Neuronal stem cell (in vitro differentiated cells): Measurements from ENCODE around the gene ABCC4.

Experiments used
- DNase-seq: peaks from one replicate; pipeline ENCODE4 v3.0.0-alpha.2; 2013; ENCODE audit warnings: low spot score
- H2AFZ ChIP-seq: one replicate; pipeline ENCODE4 v1.6.1; 2013; ENCODE audit warnings: mild to moderate bottlenecking, low read length, inconsistent platforms
- H2AK5ac ChIP-seq: 2 replicates; pipeline ENCODE4 v1.6.1; 2013; ENCODE audit warnings: low read depth, mild to moderate bottlenecking, inconsistent platforms, low read length, moderate library complexity, mixed read lengths
- H2BK120ac ChIP-seq: 2 replicates; pipeline ENCODE4 v1.6.1; 2013; ENCODE audit warnings: low read depth, mild to moderate bottlenecking, inconsistent platforms, low read length, moderate library complexity, mixed read lengths
- H2BK12ac ChIP-seq: one replicate; pipeline ENCODE4 v1.6.1; 2013; ENCODE audit warnings: low read length, inconsistent platforms
- H2BK15ac ChIP-seq: 2 replicates; pipeline ENCODE4 v1.6.1; 2013; ENCODE audit warnings: mild to moderate bottlenecking, low read length, inconsistent platforms, mixed read lengths
- H2BK5ac ChIP-seq: one replicate; pipeline ENCODE4 v1.6.1; 2013; ENCODE audit warnings: inconsistent platforms, mild to moderate bottlenecking, low read length, moderate library complexity
- H3K14ac ChIP-seq: one replicate; pipeline ENCODE4 v1.6.1; 2013; ENCODE audit warnings: low read length, inconsistent platforms
- H3K18ac ChIP-seq: 2 replicates; pipeline ENCODE4 v1.6.1; 2013; ENCODE audit warnings: low read length, inconsistent platforms
- H3K23ac ChIP-seq: 2 replicates; pipeline ENCODE4 v1.6.1; 2013; ENCODE audit warnings: low read depth, mild to moderate bottlenecking, mixed read lengths, low read length, inconsistent platforms; ENCODE audit not compliant: poor library complexity
- H3K27ac ChIP-seq: replicated peaks from 3 replicates; pipeline ENCODE4 v1.5.1; 2013; ENCODE audit warnings: low read length, inconsistent platforms
- H3K27me3 ChIP-seq, 3 experiments: 2 replicates each; pipeline ENCODE4 v1.6.1; 2013; ENCODE audit warnings: low read length in 3 of 3, mild to moderate bottlenecking in 2 of 3, inconsistent platforms in 1 of 3, low read depth in 1 of 3, mixed read lengths in 1 of 3, moderate library complexity in 1 of 3; ENCODE audit not compliant: control insufficient read depth in 3 of 3, insufficient read depth in 3 of 3
- H3K36me3 ChIP-seq, 2 donors: replicated peaks in 1 of 2; 2 replicates each; pipeline ENCODE4 v1.6.1; 2013; ENCODE audit warnings: low read length in 2 of 2; ENCODE audit not compliant: control insufficient read depth in 2 of 2, insufficient read depth in 2 of 2
- H3K4ac ChIP-seq: 2 replicates; pipeline ENCODE4 v1.6.1; 2013; ENCODE audit warnings: inconsistent platforms, mild to moderate bottlenecking, low read length, moderate library complexity
- H3K4me1 ChIP-seq, 2 donors: 1 replicate in 1 of 2; 2 replicates in 1 of 2; pipeline ENCODE4 v1.6.1; 2013; ENCODE audit warnings: low read length in 2 of 2, low read depth in 1 of 2; ENCODE audit not compliant: control insufficient read depth in 2 of 2, insufficient read depth in 1 of 2
- H3K4me2 ChIP-seq: one replicate; pipeline ENCODE4 v1.6.1; 2013; ENCODE audit warnings: mild to moderate bottlenecking, low read length, inconsistent platforms; ENCODE audit not compliant: insufficient read depth, poor library complexity, severe bottlenecking
- H3K4me3 ChIP-seq, 2 donors: 2 replicates each; pipeline ENCODE4 v1.5.1; 2013; ENCODE audit warnings: low read length in 2 of 2, mild to moderate bottlenecking in 2 of 2, inconsistent platforms in 1 of 2, moderate library complexity in 1 of 2
- H3K79me1 ChIP-seq: one replicate; pipeline ENCODE4 v1.6.1; 2013; ENCODE audit warnings: low read depth, mild to moderate bottlenecking, inconsistent platforms, low read length, moderate library complexity
- H3K9ac ChIP-seq: one replicate; pipeline ENCODE4 v1.6.1; 2013; ENCODE audit warnings: mild to moderate bottlenecking, low read depth, low read length, inconsistent platforms; ENCODE audit not compliant: poor library complexity
- H3K9me3 ChIP-seq, 2 donors: replicated peaks in 1 of 2; 2 replicates each; pipeline versions ENCODE3 to v1.6.1; 2013; ENCODE audit warnings: low read length in 2 of 2, mild to moderate bottlenecking in 2 of 2, inconsistent platforms in 1 of 2, low read depth in 1 of 2, mixed read lengths in 1 of 2, moderate library complexity in 1 of 2; ENCODE audit not compliant: control insufficient read depth in 2 of 2, insufficient read depth in 1 of 2
- H4K8ac ChIP-seq: one replicate; pipeline ENCODE4 v1.6.1; 2013; ENCODE audit warnings: low read depth, mild to moderate bottlenecking, inconsistent platforms, low read length, moderate library complexity
- H4K91ac ChIP-seq: one replicate; pipeline ENCODE4 v1.6.1; 2013; ENCODE audit warnings: low read length, low read depth, mild to moderate bottlenecking, inconsistent platforms; ENCODE audit not compliant: poor library complexity
- WGBS, 2 donors: extraction: QIAGEN DNeasy Blood & Tissue Kit; methylation state at CpG; one replicate each; pipeline ENCODE4 v1.1.7; 2013; ENCODE audit warnings: missing lambda C conversion rate in 2 of 2, mixed read lengths in 1 of 2; ENCODE audit not compliant: insufficient read length in 2 of 2, insufficient replicate concordance in 1 of 2; ENCODE audit errors: extremely low coverage in 2 of 2; 5-methylcytosine and 5-hydroxymethylcytosine counted together

ABCC4 gene

GRCh38 chr13:95155093-95155492 is 146.2 kb downstream of the ABCC4 start:
- H3K36me3 ChIP-seq, result peaks cover 0 to 7% of the 10 kb centered on the region in 2 donors
- no CpG with 5 or more reads among the region's 4 CpGs for WGBS, 2 donors
- peaks cover 5 to 16% of the 10 kb centered on the region in 2 donors for H3K4me1 ChIP-seq
- no peak overlapping the region for H3K23ac ChIP-seq
- no peak overlapping the region for H3K9ac ChIP-seq
- H2AFZ ChIP-seq, result no peak overlapping the region
- H3K79me1 ChIP-seq, result no peaks in the 10 kb centered on the region
- no peaks in the 10 kb centered on the region for H3K27me3 ChIP-seq
- DNase-seq, result no peak
- H2BK12ac ChIP-seq, result no peak overlapping the region
- no peak overlapping the region for H4K8ac ChIP-seq
- no peak overlapping the region for H3K18ac ChIP-seq
- H4K91ac ChIP-seq, result no peak overlapping the region
- H2BK5ac ChIP-seq, result no peak overlapping the region
- H2AK5ac ChIP-seq, result no peak overlapping the region
- H3K9me3 ChIP-seq, result no peaks in the 10 kb centered on the region
- H3K4ac ChIP-seq, result no peak overlapping the region
- no peak overlapping the region for H3K27ac ChIP-seq
- no peak overlapping the region for H2BK120ac ChIP-seq
- H3K14ac ChIP-seq, result no peak overlapping the region
- no peak overlapping the region for H2BK15ac ChIP-seq
- H3K4me2 ChIP-seq, result no peak overlapping the region
- no peak overlapping the region for H3K4me3 ChIP-seq

DNA sequence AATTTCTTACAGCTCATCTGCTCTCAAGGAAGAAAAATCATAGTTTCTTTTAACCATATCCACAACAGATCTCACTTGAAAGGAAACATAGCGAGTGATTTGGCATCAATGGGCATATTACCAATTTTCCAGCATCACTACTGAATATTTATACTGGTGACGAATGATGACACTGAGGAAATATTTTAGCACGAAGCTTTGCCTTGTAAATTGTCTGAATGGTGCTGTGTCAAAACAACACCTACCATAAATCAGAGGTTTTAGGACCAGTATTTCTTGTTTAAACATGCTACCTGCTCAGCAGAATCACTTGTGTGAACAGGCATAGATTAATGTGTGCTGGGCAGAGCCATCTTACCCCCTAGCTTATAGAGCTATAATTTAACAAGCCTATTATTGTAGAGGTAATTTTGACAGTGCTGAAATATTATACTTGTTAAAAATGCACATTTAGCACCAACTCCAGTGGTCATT is 146.8 kb downstream of the ABCC4 start:
- H3K4me1 ChIP-seq, result peaks cover 5 to 16% of the 10 kb centered on the region in 2 donors
- H3K14ac ChIP-seq, result no peak overlapping the region
- no peak overlapping the region for H2BK12ac ChIP-seq
- H4K8ac ChIP-seq, result no peak overlapping the region
- no peak overlapping the region for H3K18ac ChIP-seq
- H3K4me2 ChIP-seq, result no peak overlapping the region
- H3K4ac ChIP-seq, result no peak overlapping the region
- no peaks in the 10 kb centered on the region for H3K27me3 ChIP-seq
- H2BK15ac ChIP-seq, result no peak overlapping the region
- H2BK5ac ChIP-seq, result no peak overlapping the region
- no peak overlapping the region for H2AK5ac ChIP-seq
- no peak overlapping the region for H3K27ac ChIP-seq
- H3K23ac ChIP-seq, result no peak overlapping the region
- H3K9ac ChIP-seq, result no peak overlapping the region
- no peak overlapping the region for H4K91ac ChIP-seq
- no peak overlapping the region for H2AFZ ChIP-seq
- WGBS, 2 donors, result no CpG with 5 or more reads among the region's 3 CpGs
- H3K79me1 ChIP-seq, result no peaks in the 10 kb centered on the region
- peaks cover 0 to 3% of the 10 kb centered on the region in 2 donors for H3K36me3 ChIP-seq
- no peaks in the 10 kb centered on the region for H3K9me3 ChIP-seq
- DNase-seq, result no peak
- no peak overlapping the region for H2BK120ac ChIP-seq
- no peak overlapping the region for H3K4me3 ChIP-seq

GRCh38 chr13:95153647-95154412 is 147.4 kb downstream of the ABCC4 start:
- Histone ChIP-seq H2AK5ac (no peak overlapping the region), H3K27ac (no peak overlapping the region)

GRCh38 chr13:95151942-95152587 is 149.2 kb downstream of the ABCC4 start:
- Histone ChIP-seq H3K27me3 (no peaks in the 10 kb centered on the region), H3K4me1 (peaks cover 5 to 16% of the 10 kb centered on the region in 2 donors), H2BK12ac (no peak overlapping the region), H2BK120ac (no peak overlapping the region), H3K9me3 (no peaks in the 10 kb centered on the region), H3K14ac (no peak overlapping the region), H2AFZ (no peak overlapping the region), H3K4ac (no peak overlapping the region), H4K8ac (no peak overlapping the region), H2AK5ac (no peak overlapping the region), H4K91ac (no peak overlapping the region), H2BK5ac (no peak overlapping the region), H3K79me1 (no peaks in the 10 kb centered on the region), H3K4me3 (no peak overlapping the region), H3K9ac (no peak overlapping the region), H2BK15ac (no peak overlapping the region), H3K27ac (no peak overlapping the region), H3K36me3 (no peaks in the 10 kb centered on the region), H3K23ac (no peak overlapping the region), H3K18ac (no peak overlapping the region), H3K4me2 (no peak overlapping the region)
- DNase-seq, result no peak
- no CpG with 5 or more reads among the region's 4 CpGs for WGBS, 2 donors

More at GRCh38 chr13:95153647-95154412, 147.4 kb downstream of the ABCC4 start:
- H3K4me3 ChIP-seq, result no peak overlapping the region
- no peak overlapping the region for H3K14ac ChIP-seq
- no peak overlapping the region for H3K18ac ChIP-seq
- no peak overlapping the region for H3K9ac ChIP-seq
- no peaks in the 10 kb centered on the region for H3K79me1 ChIP-seq
- no peak overlapping the region for H3K23ac ChIP-seq
- H2BK120ac ChIP-seq, result no peak overlapping the region
- no peak overlapping the region for H2BK5ac ChIP-seq
- H3K9me3 ChIP-seq, result no peaks in the 10 kb centered on the region
- no peak overlapping the region for H2BK12ac ChIP-seq
- no peak overlapping the region for H4K8ac ChIP-seq
- no peak overlapping the region for H2BK15ac ChIP-seq
- H3K27me3 ChIP-seq, result no peaks in the 10 kb centered on the region
- peaks cover 5 to 16% of the 10 kb centered on the region in 2 donors for H3K4me1 ChIP-seq
- no peaks in the 10 kb centered on the region for H3K36me3 ChIP-seq
- H3K4ac ChIP-seq, result no peak overlapping the region
- no peak for DNase-seq
- no CpG with 5 or more reads among the region's 7 CpGs for WGBS, 2 donors
- H4K91ac ChIP-seq, result no peak overlapping the region
- H3K4me2 ChIP-seq, result no peak overlapping the region
- H2AFZ ChIP-seq, result no peak overlapping the region
